ENCODE data around the gene PPP1R16B.

DNA sequence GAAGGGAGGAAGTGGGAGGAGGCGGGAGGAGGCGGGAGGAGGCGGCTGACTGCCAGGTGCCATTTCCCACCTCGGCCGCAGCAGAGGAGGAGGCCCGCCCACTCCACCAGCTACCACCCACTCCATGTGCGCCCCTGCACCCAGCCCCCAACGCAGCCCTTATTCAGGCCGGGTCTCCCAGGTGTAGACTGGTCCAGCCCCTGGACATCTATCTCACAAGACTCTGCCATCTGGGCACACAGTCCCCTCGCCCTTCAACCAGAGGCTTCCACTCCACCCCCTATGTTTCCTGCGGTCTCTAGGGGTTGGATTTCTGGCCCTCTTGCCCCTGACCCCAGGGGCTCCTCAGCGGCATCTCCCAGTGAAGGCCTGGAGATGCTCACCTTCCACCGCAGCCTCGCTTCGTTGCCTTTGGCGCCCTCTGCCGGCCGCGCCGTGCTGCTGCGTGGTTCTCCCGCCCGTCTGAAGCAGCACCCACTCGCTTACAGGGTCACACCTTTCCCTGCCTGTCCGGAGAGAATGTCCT is 88.1 kb downstream of the PPP1R16B start:
- TF ChIP-seq CTCF (conservative IDR thresholded peaks at IDR 0.05) (peak; percentile 96), ZFX (IDR thresholded peaks at IDR 0.05) (no peak)

Measured in C4-2B (cell line).